Heart right ventricle (tissue), 16 donors: ENCODE data around the gene IFNA6. TPM values are rescaled to one million over a fixed set of nuclear protein-coding genes. Genes with fewer than 3 reads are reported as not detected.

ENCODE experiments used
- ATAC-seq, 8 donors: fragments of 200-7000 bp; cut with Tn5 transposase; one replicate each; pipeline ENCODE4 v1.9.1; 2020; ENCODE audit warnings: mild to moderate bottlenecking in 8 of 8, moderate library complexity in 8 of 8, moderate number of reproducible peaks in 1 of 8
- DNase-seq, 2 donors: peaks; one replicate each; pipeline ENCODE4 v3.0.0-alpha.2; 2020
- H3K27ac ChIP-seq, 10 donors: fragments of 200-600 bp; sonication (generic) in 2 of 10; one replicate each; pipeline versions ENCODE4 v1.5.0 to v1.8.0; 2020 to 2022; ENCODE audit warnings: mild to moderate bottlenecking in 3 of 10
- H3K27me3 ChIP-seq, 7 donors: fragments of 200-600 bp; one replicate each; pipeline ENCODE4 v1.8.0; 2021 to 2022; ENCODE audit warnings: mild to moderate bottlenecking in 2 of 7
- H3K36me3 ChIP-seq, 9 donors: fragments of 200-600 bp; sonication (generic) in 1 of 9; one replicate each; pipeline versions ENCODE4 v1.5.0 to v1.8.0; 2020 to 2022; ENCODE audit warnings: mild to moderate bottlenecking in 2 of 9
- H3K4me1 ChIP-seq, 9 donors: fragments of 200-600 bp; sonication (generic) in 1 of 9; one replicate each; pipeline versions ENCODE4 v1.5.0 to v1.8.0; 2020 to 2022; ENCODE audit warnings: mild to moderate bottlenecking in 4 of 9
- H3K4me3 ChIP-seq, 10 donors: fragments of 200-600 bp; sonication (generic) in 2 of 10; one replicate each; pipeline versions ENCODE4 v1.5.0 to v1.8.0; 2020 to 2022; ENCODE audit warnings: mild to moderate bottlenecking in 7 of 10, moderate library complexity in 2 of 10
- H3K9me3 ChIP-seq, 11 donors: fragments of 200-600 bp in 10 of 11; sonication (generic) in 2 of 11; one replicate each; pipeline versions ENCODE4 v1.5.0 to v1.8.0; 2013 to 2022; ENCODE audit warnings: mild to moderate bottlenecking in 2 of 11, control low read depth in 1 of 11, moderate library complexity in 1 of 11
- CTCF ChIP-seq, 9 donors: fragments of 200-600 bp; sonication (generic) in 2 of 9; IDR thresholded peaks; one replicate each; pipeline versions ENCODE4 v1.5.0 to v1.8.0; 2021 to 2022; ENCODE audit warnings: antibody characterized with exemption in 9 of 9, mild to moderate bottlenecking in 5 of 9, moderate library complexity in 1 of 9
- WGBS, 2 donors: extraction: QIAGEN DNeasy Blood & Tissue Kit; methylation state at CpG; one replicate each; pipeline ENCODE4 v1.1.7; 2013; ENCODE audit warnings: inconsistent platforms in 1 of 2; 5-methylcytosine and 5-hydroxymethylcytosine counted together
- intact Hi-C, 10 donors: fragments of 100-400 bp; cut with DNase I; formaldehyde crosslinking; loops; one replicate each; pipeline versions ENCODE4 v1.11.1 to v1.14.2; 2022
- polyA plus RNA-seq, 2 donors: library from polyadenylated mRNA; stranded (reverse); fragments of 200-250 nt; gene quantifications; one replicate each; pipeline ENCODE4 v1.2.3, GENCODE V29; 2013
- total RNA-seq, 10 donors: library from RNA; stranded (reverse); fragmentation: NEBNext Ultra II Directional in 3 of 10; extraction: Animal tissue kit (Norgen Biotek cat#: 25700) in 3 of 10; gene quantifications; one replicate each; pipeline versions ENCODE4 v1.2.1 to v1.2.4, GENCODE V29; 2021 to 2023
- donor health status: Arrhythmogenic right ventricular cardiomyopathy.
- donor health status: ischemic (EF 13 %, LVEDD 7.1; RV severe dilation, severe dysfunction).
- donor health status: healthy with polysubstance abuse.
- donor health status: DM: no; HTN: yes; CAD: no.
- donor health status: DM: no; HTN: no; CAD: no.
- donor health status: ischemic (EF 25% LVEDD 6.9; RV normal size, moderate dysfunction).
- donor health status: ischemic (EF 25% LVEDD 5.7; RV mildly dilated, moderate dysfunction).
- donor health status: healthy.
- donor health status: DM: yes; HTN: yes; CAD: no.
- donor health status: Ischemic cardiomyopathy.
- donor health status: ischemic (EF 35%, LVEDD 5.7; RV mildly dilated, moderate dysfunction).
- donor health status: nonischemic (EF 11% LVEDD 7.7; RV severe dilation, severe dysfunction).
- donor health status: DM: yes; HTN: yes; CAD: no.
- donor health status: PGD.
- donor health status: ischemic (EF 29% LVEDD 5.4; RV normal size, mild dysfunction).
- donor health status: nonischemic (EF 23%, LVEDD 6.1; RV moderate dilation, normal function).

IFNA6 gene
- total and polyA plus RNA-seq, 12 donors = not detected

DNA sequence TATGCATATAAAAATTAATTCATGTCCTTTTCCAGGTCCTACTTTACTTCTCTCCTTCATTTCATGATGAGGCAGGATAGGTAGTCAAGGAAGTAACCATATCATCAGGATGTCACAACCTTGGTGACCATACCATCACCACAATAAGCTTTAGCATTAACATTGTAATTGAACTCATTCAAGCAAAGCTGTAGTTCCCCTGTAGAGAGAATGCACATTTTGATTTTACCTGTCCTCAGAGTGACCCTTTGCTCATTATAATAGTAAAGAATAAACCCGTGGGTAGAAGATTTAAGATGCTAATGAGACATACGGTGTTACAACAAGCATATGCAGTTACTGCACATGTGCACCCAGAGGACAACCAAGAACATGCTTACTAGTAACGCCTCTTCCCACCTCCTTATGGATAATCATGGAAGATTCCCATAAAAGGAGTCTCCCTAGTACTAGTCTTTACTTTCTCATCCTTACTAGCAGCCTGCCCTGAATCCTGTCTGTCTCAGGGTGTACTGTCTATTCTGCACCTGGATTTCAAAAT lies 2.2 kb downstream of the IFNA6 start:
- H3K4me3 ChIP-seq = no peak overlapping the region
- ATAC-seq (no peak), DNase-seq (no peak)
- no peaks in the 10 kb centered on the region for H3K4me1 ChIP-seq
- no peak for TF ChIP-seq CTCF (IDR thresholded peaks at IDR 0.05)
- no peak overlapping the region for H3K27ac ChIP-seq
- H3K36me3 ChIP-seq = no peaks in the 10 kb centered on the region
- H3K9me3 ChIP-seq = peaks cover 0 to 9% (median 0%) of the 10 kb centered on the region in 11 donors
- H3K27me3 ChIP-seq = peaks cover 0 to 38% (median 24%) of the 10 kb centered on the region in 7 donors
- WGBS, 2 donors = 69% methylated on average over 3 of the region's 3 CpGs
- intact Hi-C loops = no loop called here

DNA sequence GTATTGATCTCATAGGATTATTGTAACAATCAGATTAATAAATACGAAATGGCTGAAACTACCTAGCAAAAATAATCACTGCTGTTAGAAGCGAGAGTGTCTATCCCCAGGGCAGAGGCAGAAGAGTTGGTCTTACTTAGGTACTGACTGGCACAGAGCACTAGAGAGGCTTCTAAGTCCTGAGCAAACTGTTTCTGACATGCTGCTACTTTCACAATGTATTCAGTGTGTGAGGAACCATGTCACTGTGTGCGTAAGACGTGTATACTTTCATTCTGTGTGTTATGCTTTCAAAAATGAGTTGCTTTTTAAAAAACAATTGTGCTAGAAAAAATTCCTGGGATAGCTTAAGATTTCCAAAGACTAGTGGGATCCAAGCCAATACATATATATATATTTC lies 10.0 kb downstream of the IFNA6 start:
- DNase-seq (no peak), ATAC-seq (no peak)
- intact Hi-C loops = no loop called here
- 87 to 94% methylated on average over 4 of the region's 4 CpGs for WGBS, 2 donors
- Histone ChIP-seq H3K4me1 (peaks cover 0 to 3% (median 0%) of the 10 kb centered on the region in 9 donors), H3K9me3 (peaks cover 0 to 8% (median 0%) of the 10 kb centered on the region in 11 donors), H3K27ac (no peak overlapping the region), H3K36me3 (no peaks in the 10 kb centered on the region), H3K27me3 (peaks cover 0 to 12% (median 6%) of the 10 kb centered on the region in 7 donors), H3K4me3 (no peak overlapping the region)
- no peak for TF ChIP-seq CTCF (IDR thresholded peaks at IDR 0.05)

- H3K27ac ChIP-seq = no peak overlapping the region
- no peaks in the 10 kb centered on the region for H3K9me3 ChIP-seq
- no peak for DNase-seq
- peaks cover 0 to 22% (median 0%) of the 10 kb centered on the region in 9 donors for H3K36me3 ChIP-seq
- no peak overlapping the region for H3K4me3 ChIP-seq
- intact Hi-C loops = no loop called here
- TF ChIP-seq CTCF (IDR thresholded peaks at IDR 0.05) = no peak
- peaks cover 6 to 36% (median 30%) of the 10 kb centered on the region in 9 donors for H3K4me1 ChIP-seq
- peaks cover 0 to 3% (median 0%) of the 10 kb centered on the region in 7 donors for H3K27me3 ChIP-seq
- ATAC-seq = no peak
Observed at GRCh38 chr9:21336457-21336856, 14.2 kb downstream of the IFNA6 start.

- intact Hi-C loops = loop anchor here in 4 of 10 donors (5.0 kb wide), 2 partner anchors 57 to 467 kb away; partner anchors contain the start of gene MTAP (in 3 of the 4)
- Histone ChIP-seq H3K9me3 (no peaks in the 10 kb centered on the region), H3K27ac (peak within 1 kb of the TSS; percentile 63 to 99 (median 95)), H3K4me3 (peak within 1 kb of the TSS; percentile 77 to 96 (median 84)), H3K27me3 (no peaks in the 10 kb centered on the region), H3K36me3 (peaks cover 0 to 36% (median 0%) of the 10 kb centered on the region in 9 donors), H3K4me1 (peaks cover 6 to 51% (median 45%) of the 10 kb centered on the region in 9 donors)
- ATAC-seq (peak; percentile 99 to 100 (median 100)), DNase-seq (peak; percentile 94 to 95)
- TF ChIP-seq CTCF (IDR thresholded peaks at IDR 0.05) = no peak
- WGBS, 2 donors = 0 to 1% methylated on average over 54 to 55 of the region's 55 CpGs
Observed at GRCh38 chr9:21334701-21335632, 15.7 kb downstream of the IFNA6 start, which contains the start of gene KLHL9. Gene KLHL9 (minus strand): TSS chr9:21335404. CDS start chr9:21334859, 545 bp downstream.
